K562 (cell line): Measurements from ENCODE around the gene LY6G6D. TPM values are rescaled to one million over a fixed set of nuclear protein-coding genes. Genes with fewer than 3 reads are reported as not detected.

Experiments used
- ARHGAP35 ChIP-seq: fragments of 450-650 bp; IDR thresholded peaks from 2 replicates; pipeline ENCODE4 v1.6.1; 2018; ENCODE audit not compliant: partially characterized antibody
- ATF1 ChIP-seq, 2 experiments: fragments of 450-650 bp in 1 of 2; IDR thresholded peaks; 2 replicates each; pipeline ENCODE4 v1.6.1; 2016; ENCODE audit warnings: missing compliant biosample characterization in 1 of 2, missing genetic modification characterization in 1 of 2
- BHLHE40 ChIP-seq: IDR thresholded peaks from 2 replicates; pipeline ENCODE4 v1.6.1; 2011; ENCODE audit warnings: low read length, improper control_type of control experiment
- COPS2 ChIP-seq: fragments of 450-650 bp; conservative IDR thresholded peaks from 2 replicates; pipeline ENCODE4 v1.6.1; 2016; ENCODE audit warnings: mild to moderate bottlenecking, moderate library complexity
- EZH2 ChIP-seq: IDR thresholded peaks from 2 replicates; pipeline ENCODE4 v1.6.1; 2012; ENCODE audit warnings: low read depth, mild to moderate bottlenecking, inconsistent platforms, low read length, borderline replicate concordance
- GABPB1 ChIP-seq: sonication (generic); formaldehyde crosslinking; IDR thresholded peaks from 2 replicates; pipeline ENCODE4 v1.8.0; 2022; ENCODE audit warnings: mild to moderate bottlenecking, missing genetic modification reagents
- GTF2E2 ChIP-seq: fragments of 200-800 bp; sonication (Bioruptor generic); IDR thresholded peaks from 2 replicates; pipeline ENCODE4 v1.6.1; 2016; ENCODE audit warnings: missing genetic modification characterization, missing compliant biosample characterization
- GTF2F1 ChIP-seq: IDR thresholded peaks from 2 replicates; pipeline ENCODE4 v1.6.1; 2011; ENCODE audit warnings: low read depth, low read length, improper control_type of control experiment
- KAT7 ChIP-seq: sonication (generic); formaldehyde crosslinking; IDR thresholded peaks from 2 replicates; pipeline ENCODE4 v1.8.0; 2022; ENCODE audit warnings: missing genetic modification reagents, mild to moderate bottlenecking, borderline replicate concordance
- KLF6 ChIP-seq: fragments of 250-450 bp; sonication (Bioruptor Pico); IDR thresholded peaks from 2 replicates; pipeline ENCODE4 v1.4.0; 2020; ENCODE audit warnings: mild to moderate bottlenecking, moderate library complexity, borderline replicate concordance
- MAFK ChIP-seq: IDR thresholded peaks from 2 replicates; pipeline ENCODE4 v1.6.1; 2011; ENCODE audit warnings: low read length, improper control_type of control experiment
- RBM39 ChIP-seq: fragments of 200-400 bp; formaldehyde crosslinking; optimal IDR thresholded peaks from 2 replicates; pipeline ENCODE3; 2018; ENCODE audit warnings: low read depth, low read length
- RHOXF2B ChIP-seq: fragments of 250-450 bp; sonication (Bioruptor Pico); conservative IDR thresholded peaks from 2 replicates; pipeline ENCODE4 v1.5.1; 2021
- SAP30 ChIP-seq: fragments of 200-600 bp; sonication (generic); IDR thresholded peaks from 2 replicates; pipeline ENCODE4 v1.6.1; 2012; ENCODE audit warnings: borderline replicate concordance, low read depth, mild to moderate bottlenecking, moderate library complexity, low read length, control low read depth, inconsistent platforms; ENCODE audit not compliant: insufficient read depth, poor library complexity, severe bottlenecking
- SMAD2 ChIP-seq: fragments of 150-350 bp; IDR thresholded peaks from 2 replicates; pipeline ENCODE4 v1.6.1; 2014; ENCODE audit warnings: low read depth, mild to moderate bottlenecking, low read length
- TCFL5 ChIP-seq: fragments of 250-450 bp; sonication (Bioruptor Pico); conservative IDR thresholded peaks from 2 replicates; pipeline ENCODE4 v1.6.1; 2021; ENCODE audit warnings: mild to moderate bottlenecking, moderate library complexity, matching md5 sums
- ZKSCAN3 ChIP-seq: fragments of 250-450 bp; sonication (Bioruptor Pico); IDR thresholded peaks from 2 replicates; pipeline ENCODE4 v1.4.0; 2020
- ZNF75A ChIP-seq: fragments of 450-650 bp; formaldehyde crosslinking; IDR thresholded peaks from 2 replicates; pipeline ENCODE4 v1.4.0; 2020; ENCODE audit warnings: mild to moderate bottlenecking
- polyA plus RNA-seq, 8 experiments: library from polyadenylated mRNA; depleted of rRNA in 4 of 8; stranded (reverse) in 5 of 8; unstranded in 3 of 8; fragments of >200 nt; fragmentation: Nextera tagmentation in 2 of 8; fragmentation: Illumina TruSeq in 1 of 8; extraction: Ambion mirVana in 2 of 8; extraction: Trizol in 1 of 8; gene quantifications; 2 replicates each; pipeline versions ENCODE4 v1.2.1 to v1.2.3, GENCODE V29; 2011 to 2014; ENCODE audit warnings: inconsistent platforms in 1 of 8, missing spikeins in 1 of 8
- total RNA-seq, 7 experiments: library from RNA; depleted of rRNA in 6 of 7; stranded (reverse); fragments of >200 nt in 6 of 7; fragmentation: Illumina TruSeq in 2 of 7; extraction: Trizol in 2 of 7; gene quantifications; 2 replicates each; pipeline versions ENCODE4 v1.2.1 to v1.2.3, GENCODE V29; 2011 to 2021; ENCODE audit warnings: low replicate concordance in 1 of 7
- TF ChIP-seq, protein P1 (sequence below), 2 experiments: fragments of 450-650 bp; IDR thresholded peaks; 2 replicates each; pipeline ENCODE4 v1.6.1; 2016; ENCODE audit warnings: mild to moderate bottlenecking in 2 of 2, borderline replicate concordance in 1 of 2, low read depth in 1 of 2, moderate library complexity in 1 of 2

The LY6G6D gene
- total and polyA plus RNA-seq, 9 of the 15 experiments (the other 6 are each of a cell fraction or from before 2014, with no cell fraction given): 0.30 to 0.38 TPM; not detected in 7

- TF ChIP-seq, protein P1, sequence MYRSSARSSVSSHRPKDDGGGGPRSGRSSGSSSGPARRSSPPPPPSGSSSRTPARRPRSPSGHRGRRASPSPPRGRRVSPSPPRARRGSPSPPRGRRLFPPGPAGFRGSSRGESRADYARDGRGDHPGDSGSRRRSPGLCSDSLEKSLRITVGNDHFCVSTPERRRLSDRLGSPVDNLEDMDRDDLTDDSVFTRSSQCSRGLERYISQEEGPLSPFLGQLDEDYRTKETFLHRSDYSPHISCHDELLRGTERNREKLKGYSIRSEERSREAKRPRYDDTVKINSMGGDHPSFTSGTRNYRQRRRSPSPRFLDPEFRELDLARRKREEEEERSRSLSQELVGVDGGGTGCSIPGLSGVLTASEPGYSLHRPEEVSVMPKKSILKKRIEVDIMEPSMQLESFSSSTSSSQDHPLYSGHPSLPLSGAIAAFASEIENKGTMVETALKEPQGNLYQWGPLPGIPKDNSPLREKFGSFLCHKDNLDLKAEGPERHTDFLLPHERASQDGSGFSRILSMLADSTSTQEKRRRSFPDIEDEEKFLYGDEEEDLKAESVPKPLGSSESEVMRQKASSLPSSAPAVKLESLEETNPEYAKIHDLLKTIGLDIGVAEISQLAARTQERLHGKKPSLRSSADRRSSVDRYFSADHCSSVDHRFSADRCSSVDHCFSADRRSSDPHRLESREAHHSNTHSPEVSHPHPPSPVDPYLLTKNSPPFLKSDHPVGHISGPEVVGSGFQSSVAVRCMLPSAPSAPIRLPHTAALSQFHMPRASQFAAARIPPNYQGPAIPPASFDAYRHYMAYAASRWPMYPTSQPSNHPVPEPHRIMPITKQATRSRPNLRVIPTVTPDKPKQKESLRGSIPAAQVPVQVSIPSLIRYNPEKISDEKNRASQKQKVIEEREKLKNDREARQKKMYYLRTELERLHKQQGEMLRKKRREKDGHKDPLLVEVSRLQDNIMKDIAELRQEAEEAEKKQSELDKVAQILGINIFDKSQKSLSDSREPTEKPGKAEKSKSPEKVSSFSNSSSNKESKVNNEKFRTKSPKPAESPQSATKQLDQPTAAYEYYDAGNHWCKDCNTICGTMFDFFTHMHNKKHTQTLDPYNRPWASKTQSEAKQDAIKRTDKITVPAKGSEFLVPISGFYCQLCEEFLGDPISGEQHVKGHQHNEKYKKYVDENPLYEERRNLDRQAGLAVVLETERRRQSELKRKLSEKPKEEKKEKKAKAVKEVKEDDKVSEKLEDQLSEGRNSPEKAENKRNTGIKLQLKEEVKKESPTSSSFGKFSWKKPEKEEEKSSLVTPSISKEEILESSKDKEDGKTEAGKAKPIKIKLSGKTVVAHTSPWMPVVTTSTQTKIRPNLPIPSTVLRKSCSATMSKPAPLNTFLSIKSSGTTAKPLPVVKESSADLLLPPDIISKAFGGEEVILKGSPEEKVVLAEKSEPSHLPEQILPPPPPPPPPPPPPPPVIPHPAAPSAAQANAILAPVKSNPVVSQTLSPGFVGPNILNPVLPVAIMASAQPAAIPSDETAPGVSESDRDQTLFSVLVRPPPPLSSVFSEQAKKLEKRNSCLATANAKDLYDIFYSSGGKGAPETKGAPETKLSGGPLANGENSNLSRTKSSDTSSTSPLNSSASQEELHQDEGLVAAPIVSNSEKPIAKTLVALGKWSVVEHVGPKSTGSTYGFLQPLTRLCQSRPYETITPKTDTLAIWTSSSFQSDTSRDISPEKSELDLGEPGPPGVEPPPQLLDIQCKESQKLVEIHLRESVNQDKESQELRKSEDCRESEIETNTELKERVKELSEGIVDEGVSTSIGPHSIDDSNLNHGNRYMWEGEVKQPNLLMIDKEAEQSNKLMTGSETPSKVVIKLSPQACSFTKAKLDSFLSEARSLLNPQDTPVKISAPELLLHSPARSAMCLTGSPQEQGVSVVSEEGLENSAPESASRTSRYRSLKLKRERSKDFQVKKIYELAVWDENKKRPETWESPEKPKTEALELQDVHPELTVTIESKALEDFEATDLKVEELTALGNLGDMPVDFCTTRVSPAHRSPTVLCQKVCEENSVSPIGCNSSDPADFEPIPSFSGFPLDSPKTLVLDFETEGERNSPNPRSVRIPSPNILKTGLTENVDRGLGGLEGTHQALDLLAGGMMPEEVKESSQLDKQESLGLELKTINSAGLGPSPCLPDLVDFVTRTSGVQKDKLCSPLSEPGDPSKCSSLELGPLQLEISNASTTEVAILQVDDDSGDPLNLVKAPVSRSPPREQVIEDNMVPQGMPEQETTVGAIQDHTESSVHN (IDR thresholded peaks at IDR 0.05; ENCODE audit: borderline replicate concordance in 1 of 2, low read depth in 1 of 2): peak in 1 of 2 experiments; percentile 31; a peak in 1 of 4 replicates
- TF ChIP-seq ZNF75A (CRISPR knock-in tag) (no peak), GTF2F1 (no peak), RHOXF2B (CRISPR knock-in tag) (peak; percentile 21; the same call in 1 of the 2 replicates), GABPB1 (peak; percentile 69; the same call in 1 of the 2 replicates), SAP30 (no peak), EZH2 (no peak; the same call in 1 of the 2 replicates), RBM39 (peak; percentile 8), BHLHE40 (no peak; the same call in 1 of the 2 replicates), ARHGAP35 (no peak), ATF1 (CRISPR knock-in tag; IDR thresholded peaks at IDR 0.05) (no peak), ATF1 (tag; IDR thresholded peaks at IDR 0.05) (peak; percentile 71), KLF6 (CRISPR knock-in tag) (no peak; the same call in 1 of the 2 replicates), COPS2 (no peak), KAT7 (CRISPR knock-in tag) (peak; percentile 94), GTF2E2 (tag) (peak; percentile 75; the same call in 1 of the 2 replicates), SMAD2 (no peak), TCFL5 (CRISPR knock-in tag) (no peak), MAFK (peak; percentile 55; the same call in 1 of the 2 replicates), ZKSCAN3 (no peak)
These were observed 24.7 kb upstream of the LY6G6D start (continued) for GRCh38 chr6:31690231-31691077.
